ENCODE results near the gene TAOK3. TPM values are rescaled to one million over a fixed set of nuclear protein-coding genes. Genes with fewer than 3 reads are reported as not detected.

TAOK3 gene
- total RNA-seq, 1 donor from 2014 or later: 15.7 TPM

DNA sequence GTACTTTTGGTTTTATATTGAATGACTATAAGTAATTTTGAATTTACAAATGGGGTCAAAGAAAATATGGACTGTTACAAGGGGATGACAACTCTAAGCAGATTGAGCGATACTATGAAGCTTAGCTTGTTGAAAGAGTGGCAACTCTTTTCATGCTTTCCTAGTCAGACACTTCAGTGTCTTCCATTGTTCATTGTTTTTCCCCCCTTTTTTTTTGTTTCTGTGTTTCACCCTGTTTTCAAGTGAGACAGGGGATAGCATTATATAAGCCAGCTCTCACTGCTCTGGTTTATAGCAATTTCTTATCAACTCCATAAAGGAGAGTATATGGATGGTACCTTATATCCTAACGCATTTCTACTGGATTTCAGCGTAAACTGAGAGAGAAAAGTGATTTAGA, 212.2 kb downstream of the TAOK3 start:
- Histone ChIP-seq H3K27me3 (ENCODE audit: insufficient read depth, low read length) (no peaks in the 10 kb centered on the region), H4K20me1 (ENCODE audit: insufficient read depth, low read length) (no peaks in the 10 kb centered on the region), H2AFZ (ENCODE audit: low read depth, low read length) (no peak overlapping the region), H3K27ac (ENCODE audit: low read depth, low read length) (no peak overlapping the region), H3K79me2 (ENCODE audit: insufficient read depth, low read length) (no peaks in the 10 kb centered on the region), H3K9me3 (ENCODE audit: insufficient read depth, low read depth, low read length) (no peaks in the 10 kb centered on the region), H3K4me1 (ENCODE audit: insufficient read depth, low read length) (no peaks in the 10 kb centered on the region), H3K9ac (ENCODE audit: low read length) (no peak overlapping the region), H3K36me3 (ENCODE audit: insufficient read depth, low read length) (peaks cover 22% of the 10 kb centered on the region), H3K4me2 (ENCODE audit: low read length) (no peak overlapping the region), H3K4me3 (ENCODE audit: insufficient read depth, low read depth, low read length) (no peak overlapping the region)
- FAIRE-seq (no peak), DNase-seq (ENCODE audit: low read depth) (no peak)
- no peaks in the 10 kb centered on the region for H3K9me3 Mint-ChIP-seq (ENCODE audit: unreplicated experiment)
- H3K36me3 Mint-ChIP-seq (ENCODE audit: low read depth, unreplicated experiment): peaks cover 8% of the 10 kb centered on the region
- H3K4me1 Mint-ChIP-seq (ENCODE audit: low read depth, unreplicated experiment): no peaks in the 10 kb centered on the region
- H3K27me3 Mint-ChIP-seq (ENCODE audit: low read depth, unreplicated experiment): no peaks in the 10 kb centered on the region
- no peak overlapping the region for H3K4me3 Mint-ChIP-seq (ENCODE audit: unreplicated experiment)
- TF ChIP-seq, protein P1, sequence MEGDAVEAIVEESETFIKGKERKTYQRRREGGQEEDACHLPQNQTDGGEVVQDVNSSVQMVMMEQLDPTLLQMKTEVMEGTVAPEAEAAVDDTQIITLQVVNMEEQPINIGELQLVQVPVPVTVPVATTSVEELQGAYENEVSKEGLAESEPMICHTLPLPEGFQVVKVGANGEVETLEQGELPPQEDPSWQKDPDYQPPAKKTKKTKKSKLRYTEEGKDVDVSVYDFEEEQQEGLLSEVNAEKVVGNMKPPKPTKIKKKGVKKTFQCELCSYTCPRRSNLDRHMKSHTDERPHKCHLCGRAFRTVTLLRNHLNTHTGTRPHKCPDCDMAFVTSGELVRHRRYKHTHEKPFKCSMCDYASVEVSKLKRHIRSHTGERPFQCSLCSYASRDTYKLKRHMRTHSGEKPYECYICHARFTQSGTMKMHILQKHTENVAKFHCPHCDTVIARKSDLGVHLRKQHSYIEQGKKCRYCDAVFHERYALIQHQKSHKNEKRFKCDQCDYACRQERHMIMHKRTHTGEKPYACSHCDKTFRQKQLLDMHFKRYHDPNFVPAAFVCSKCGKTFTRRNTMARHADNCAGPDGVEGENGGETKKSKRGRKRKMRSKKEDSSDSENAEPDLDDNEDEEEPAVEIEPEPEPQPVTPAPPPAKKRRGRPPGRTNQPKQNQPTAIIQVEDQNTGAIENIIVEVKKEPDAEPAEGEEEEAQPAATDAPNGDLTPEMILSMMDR (IDR thresholded peaks at IDR 0.05; ENCODE audit: insufficient read depth, low read depth, low read length): no peak
- TF ChIP-seq EZH2 (IDR thresholded peaks at IDR 0.05; ENCODE audit: insufficient read depth, low read length): no peak
- no peak overlapping the region for H3K27ac Mint-ChIP-seq (ENCODE audit: unreplicated experiment)

DNA sequence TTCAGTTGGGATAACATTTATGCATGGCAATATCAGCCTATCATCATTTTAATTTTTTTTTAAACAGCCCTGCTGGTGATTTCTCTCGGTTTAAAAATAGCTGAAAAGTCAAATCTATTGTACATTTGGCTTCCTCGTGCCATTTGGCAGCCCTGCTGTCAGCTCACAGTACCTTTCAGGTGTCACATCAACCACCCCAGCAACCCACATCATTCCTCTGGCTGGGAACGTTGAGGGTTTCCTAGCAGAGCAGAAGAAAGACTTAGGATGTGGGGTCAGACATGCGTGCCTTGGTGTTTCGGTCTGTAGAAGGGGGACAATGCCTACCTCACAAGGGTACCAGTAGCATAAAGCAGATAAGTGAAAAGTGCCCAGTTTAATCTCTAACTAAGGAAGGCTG, 221.0 kb downstream of the TAOK3 start:
- DNase-seq (ENCODE audit: low read depth): no peak
- H3K27me3 ChIP-seq (ENCODE audit: insufficient read depth, low read length): no peaks in the 10 kb centered on the region
- Mint-ChIP-seq H3K27me3 (ENCODE audit: low read depth, unreplicated experiment) (no peaks in the 10 kb centered on the region), H3K36me3 (ENCODE audit: low read depth, unreplicated experiment) (peaks cover 1% of the 10 kb centered on the region), H3K27ac (ENCODE audit: unreplicated experiment) (no peak overlapping the region), H3K4me1 (ENCODE audit: low read depth, unreplicated experiment) (no peaks in the 10 kb centered on the region), H3K9me3 (ENCODE audit: unreplicated experiment) (no peaks in the 10 kb centered on the region), H3K4me3 (ENCODE audit: unreplicated experiment) (no peak overlapping the region)
- H4K20me1 ChIP-seq (ENCODE audit: insufficient read depth, low read length): no peaks in the 10 kb centered on the region
- H3K36me3 ChIP-seq (ENCODE audit: insufficient read depth, low read length): peaks cover 16% of the 10 kb centered on the region
- H3K79me2 ChIP-seq (ENCODE audit: insufficient read depth, low read length): no peaks in the 10 kb centered on the region
- TF ChIP-seq, protein P1 (IDR thresholded peaks at IDR 0.05; ENCODE audit: insufficient read depth, low read depth, low read length): no peak
- TF ChIP-seq EZH2 (IDR thresholded peaks at IDR 0.05; ENCODE audit: insufficient read depth, low read length): no peak
- no peaks in the 10 kb centered on the region for H3K4me1 ChIP-seq (ENCODE audit: insufficient read depth, low read length)
- no peak overlapping the region for H3K4me2 ChIP-seq (ENCODE audit: low read length)
- H3K4me3 ChIP-seq (ENCODE audit: insufficient read depth, low read depth, low read length): no peak overlapping the region
- no peak overlapping the region for H3K27ac ChIP-seq (ENCODE audit: low read depth, low read length)
- H2AFZ ChIP-seq (ENCODE audit: low read depth, low read length): no peak overlapping the region
- no peak for FAIRE-seq
- no peaks in the 10 kb centered on the region for H3K9me3 ChIP-seq (ENCODE audit: insufficient read depth, low read depth, low read length)
- H3K9ac ChIP-seq (ENCODE audit: low read length): no peak overlapping the region

DNA sequence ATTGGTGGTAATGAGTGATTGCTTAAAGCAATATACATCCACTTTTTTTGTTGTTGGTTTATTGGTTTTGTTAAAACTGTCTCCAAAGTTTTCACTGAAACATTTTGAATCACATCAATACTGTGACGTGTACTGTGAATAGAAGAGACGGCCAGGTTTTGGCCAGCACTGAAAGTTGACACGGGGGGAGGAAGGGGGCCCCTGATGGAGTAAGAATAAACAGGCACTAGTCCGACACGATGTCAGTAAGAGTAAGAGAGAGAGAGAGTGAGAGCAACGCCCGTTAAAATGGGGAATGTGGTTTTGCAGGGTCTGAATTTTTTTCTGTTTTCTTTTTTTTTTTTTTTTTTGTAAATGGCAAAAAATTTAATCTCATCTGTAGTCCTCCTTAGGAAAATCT, 222.1 kb downstream of the TAOK3 start:
- Mint-ChIP-seq H3K27me3 (ENCODE audit: low read depth, unreplicated experiment) (no peaks in the 10 kb centered on the region), H3K36me3 (ENCODE audit: low read depth, unreplicated experiment) (peaks cover 5% of the 10 kb centered on the region), H3K9me3 (ENCODE audit: unreplicated experiment) (no peaks in the 10 kb centered on the region), H3K4me1 (ENCODE audit: low read depth, unreplicated experiment) (no peaks in the 10 kb centered on the region), H3K4me3 (ENCODE audit: unreplicated experiment) (no peak overlapping the region), H3K27ac (ENCODE audit: unreplicated experiment) (no peak overlapping the region)
- H3K79me2 ChIP-seq (ENCODE audit: insufficient read depth, low read length): no peaks in the 10 kb centered on the region
- no peaks in the 10 kb centered on the region for H3K27me3 ChIP-seq (ENCODE audit: insufficient read depth, low read length)
- H3K27ac ChIP-seq (ENCODE audit: low read depth, low read length): no peak overlapping the region
- no peaks in the 10 kb centered on the region for H3K9me3 ChIP-seq (ENCODE audit: insufficient read depth, low read depth, low read length)
- H3K9ac ChIP-seq (ENCODE audit: low read length): no peak overlapping the region
- DNase-seq (ENCODE audit: low read depth) (no peak), FAIRE-seq (no peak)
- no peak overlapping the region for H3K4me2 ChIP-seq (ENCODE audit: low read length)
- no peaks in the 10 kb centered on the region for H3K4me1 ChIP-seq (ENCODE audit: insufficient read depth, low read length)
- no peaks in the 10 kb centered on the region for H4K20me1 ChIP-seq (ENCODE audit: insufficient read depth, low read length)
- H3K36me3 ChIP-seq (ENCODE audit: insufficient read depth, low read length): peaks cover 19% of the 10 kb centered on the region
- no peak overlapping the region for H3K4me3 ChIP-seq (ENCODE audit: insufficient read depth, low read depth, low read length)
- no peak overlapping the region for H2AFZ ChIP-seq (ENCODE audit: low read depth, low read length)
- TF ChIP-seq, protein P1 (IDR thresholded peaks at IDR 0.05; ENCODE audit: insufficient read depth, low read depth, low read length): no peak
- no peak for TF ChIP-seq EZH2 (IDR thresholded peaks at IDR 0.05; ENCODE audit: insufficient read depth, low read length)

All from astrocyte (in vitro differentiated cells and primary cell).